GOT3 (cell line): Measurements from ENCODE around the gene AGAP1.

ENCODE experiments used
- DNase-seq: peaks from one replicate; lab custom pipeline; 2025; ENCODE audit warnings: mixed read lengths; lab: John Stamatoyannopoulos, UW

AGAP1 gene

GRCh38 chr2:235849489-235849888 is 355.6 kb downstream of the AGAP1 start:
- DNase-seq = no peak

DNA sequence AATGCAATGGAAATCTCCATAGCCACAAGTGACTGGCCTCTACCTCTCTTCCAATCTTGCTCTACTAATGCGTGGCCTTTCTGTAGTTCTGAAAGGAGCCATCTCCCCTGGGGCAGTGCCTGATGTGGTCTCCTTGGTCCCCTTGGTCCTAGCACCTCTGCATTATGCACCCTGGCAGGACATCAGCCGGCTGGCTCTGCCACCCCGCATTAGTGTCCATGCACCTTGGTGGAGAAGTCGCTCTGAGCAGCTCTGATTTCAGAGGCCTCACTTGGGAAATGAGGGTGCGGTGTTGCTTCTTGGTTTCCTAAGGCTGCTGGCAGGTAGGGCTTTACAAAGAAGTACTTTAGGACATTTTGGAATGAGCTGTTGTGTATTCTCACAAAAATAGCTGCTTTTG is 356.4 kb downstream of the AGAP1 start:
- no peak for DNase-seq

- DNase-seq = no peak
These were observed 357.1 kb downstream of the AGAP1 start for GRCh38 chr2:235850771-235851551.

DNA sequence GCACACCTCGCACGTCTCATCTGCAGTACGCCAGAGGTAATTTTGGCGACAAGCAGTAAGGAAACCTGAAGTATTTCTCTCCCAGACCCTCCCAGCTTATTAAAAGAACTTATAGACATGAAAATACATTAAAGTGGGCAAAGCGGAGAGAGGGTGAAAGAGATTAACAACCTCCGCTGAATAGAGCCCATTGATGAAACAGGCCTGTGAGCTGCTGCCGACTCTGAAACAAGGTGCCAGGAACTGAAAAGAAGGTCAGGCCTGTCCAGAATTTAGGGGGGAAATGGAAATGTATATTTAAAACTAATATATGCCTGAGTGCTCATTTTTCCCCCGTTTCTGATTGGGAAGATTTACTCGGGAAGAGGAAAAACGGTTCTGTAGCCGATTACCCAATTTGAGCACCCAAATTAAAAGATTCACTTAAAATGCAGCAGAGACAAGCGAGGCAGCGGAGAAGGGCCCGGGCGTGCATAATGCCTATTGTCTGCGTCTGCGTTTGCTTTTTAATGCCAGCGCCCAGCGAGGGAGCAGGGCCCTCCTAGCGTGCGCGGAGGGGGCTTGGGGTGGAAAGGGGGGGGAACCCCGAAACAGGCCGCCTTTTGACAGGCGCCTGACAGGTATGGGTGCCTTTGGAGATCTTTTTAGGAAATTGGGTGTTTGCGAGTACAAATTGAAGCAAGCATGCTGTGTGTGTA is 358.1 kb downstream of the AGAP1 start:
- no peak for DNase-seq

GRCh38 chr2:235852526-235852920 is 358.7 kb downstream of the AGAP1 start:
- DNase-seq = no peak

DNA sequence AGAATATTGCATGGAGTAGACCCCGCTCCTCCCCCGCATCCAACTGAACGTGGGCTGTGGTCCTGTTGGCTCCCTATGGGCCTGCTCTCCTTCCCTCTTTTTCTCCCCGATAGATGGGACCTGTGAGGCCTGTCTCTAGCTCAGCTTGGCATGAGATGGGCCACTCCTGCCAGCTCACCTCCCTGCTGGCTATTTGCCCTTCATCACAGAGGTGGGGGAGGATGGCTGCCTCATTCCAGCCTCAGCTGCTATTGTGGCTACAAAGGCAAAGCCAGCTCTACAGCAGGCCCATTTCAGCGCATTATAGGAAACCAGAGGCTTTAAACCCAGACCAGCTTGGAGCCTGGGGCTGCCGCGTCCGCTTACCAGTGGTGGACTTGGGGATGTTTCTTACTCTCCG is 360.4 kb downstream of the AGAP1 start:
- no peak for DNase-seq

DNA sequence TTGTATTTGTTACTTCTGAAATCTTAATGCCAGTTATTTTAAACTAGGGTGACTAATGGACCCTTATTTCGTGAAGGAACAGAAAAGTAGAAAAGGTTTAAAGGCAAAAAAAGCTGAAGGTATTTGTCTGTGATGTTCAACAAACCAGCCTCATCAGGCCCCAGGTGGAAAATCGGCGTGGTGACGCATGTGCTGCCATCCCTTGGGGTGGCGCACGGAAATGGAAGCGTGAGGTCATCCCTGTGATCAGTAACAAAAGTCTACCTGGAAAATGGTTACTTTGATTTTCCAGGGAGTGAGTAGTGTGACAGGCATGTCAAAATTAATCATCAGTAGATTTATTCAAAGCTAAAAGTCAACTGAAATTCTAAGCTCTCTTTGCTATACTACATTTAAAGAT is 361.2 kb downstream of the AGAP1 start:
- no peak for DNase-seq

GRCh38 chr2:235856151-235856854 is 362.5 kb downstream of the AGAP1 start:
- DNase-seq = no peak

- DNase-seq = no peak
These were observed 363.8 kb downstream of the AGAP1 start for GRCh38 chr2:235857598-235857997.

GRCh38 chr2:235858881-235859280 is 365.0 kb downstream of the AGAP1 start:
- DNase-seq = no peak

DNA sequence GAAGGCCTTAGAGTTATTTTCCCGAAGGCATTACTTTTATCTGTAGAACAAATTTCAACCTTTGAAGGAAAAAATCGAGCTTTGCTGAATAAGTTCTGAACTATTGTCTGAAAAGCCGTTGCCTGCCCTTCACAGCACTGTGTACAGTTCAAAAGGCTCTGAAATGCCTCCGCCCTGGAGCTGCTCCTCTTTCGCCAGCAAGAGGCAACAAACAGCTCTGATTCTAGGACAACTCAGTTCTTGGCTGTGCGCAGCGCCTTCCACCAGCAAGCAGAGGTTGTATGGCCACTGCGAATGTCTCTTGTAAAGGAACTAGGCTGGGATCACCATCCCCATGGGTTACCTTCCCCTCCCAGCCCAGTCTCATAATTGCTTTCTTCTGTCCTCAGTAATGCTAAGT is 365.8 kb downstream of the AGAP1 start:
- no peak for DNase-seq

DNA sequence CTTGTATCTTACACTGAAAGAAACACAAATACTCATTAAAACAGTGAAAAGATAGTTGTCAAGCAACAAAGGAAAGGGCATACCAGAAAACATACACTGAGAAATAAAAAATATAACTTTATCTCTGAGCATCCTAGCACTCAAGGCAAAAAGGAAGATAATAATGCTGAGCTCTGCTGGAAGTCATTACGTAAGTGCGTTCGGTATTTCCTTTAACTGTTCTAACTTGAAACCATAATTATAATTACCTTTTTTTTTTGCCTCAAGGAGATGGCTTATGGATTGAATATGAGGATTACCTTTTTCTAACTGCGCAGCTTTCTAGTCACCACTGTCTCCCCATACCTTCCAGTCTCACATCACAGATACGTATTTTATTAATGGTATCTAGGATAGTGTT is 366.3 kb downstream of the AGAP1 start:
- no peak for DNase-seq

- no peak for DNase-seq
These were observed 367.0 kb downstream of the AGAP1 start for GRCh38 chr2:235860871-235861270.

DNA sequence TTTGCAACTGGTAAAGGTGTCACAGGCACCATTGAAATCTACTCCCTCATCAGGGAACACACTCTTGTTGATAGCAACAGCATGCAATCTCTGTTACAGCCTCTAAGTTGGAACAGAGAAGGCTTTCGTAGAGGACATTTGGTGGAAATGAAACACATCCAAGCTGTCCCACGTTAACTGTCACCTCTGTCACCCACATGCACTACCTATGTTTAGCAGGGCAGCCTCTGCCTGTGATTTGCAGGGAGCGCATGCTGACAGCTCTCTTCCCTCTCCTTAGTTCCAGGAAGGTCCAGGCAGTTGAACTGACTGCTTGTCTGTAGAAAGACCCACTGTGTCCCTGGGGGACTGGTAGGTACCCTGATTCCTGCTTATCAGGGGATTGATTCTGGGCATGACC is 367.5 kb downstream of the AGAP1 start:
- no peak for DNase-seq

GRCh38 chr2:235863414-235863813 is 369.6 kb downstream of the AGAP1 start:
- no peak for DNase-seq

DNA sequence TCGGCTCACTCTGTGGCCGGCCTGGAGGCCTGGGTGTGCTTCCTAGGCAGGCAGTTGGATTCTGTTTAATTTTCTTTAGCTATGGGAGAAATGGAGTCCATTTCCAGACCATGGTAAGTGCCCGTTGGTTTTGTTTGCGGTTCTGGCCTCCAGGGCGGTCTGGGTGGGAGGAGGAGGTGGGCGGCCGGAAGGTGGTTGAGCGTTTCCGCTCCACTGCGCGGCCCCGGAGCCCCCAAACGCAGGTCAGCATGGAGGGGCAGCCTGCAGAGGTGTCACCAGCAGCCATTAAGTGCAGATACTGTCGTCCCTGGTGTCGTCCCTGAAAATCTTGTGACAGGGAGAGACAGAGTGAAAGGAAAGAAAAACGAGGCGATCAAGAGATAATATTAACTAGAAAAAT is 370.5 kb downstream of the AGAP1 start:
- no peak for DNase-seq

DNA sequence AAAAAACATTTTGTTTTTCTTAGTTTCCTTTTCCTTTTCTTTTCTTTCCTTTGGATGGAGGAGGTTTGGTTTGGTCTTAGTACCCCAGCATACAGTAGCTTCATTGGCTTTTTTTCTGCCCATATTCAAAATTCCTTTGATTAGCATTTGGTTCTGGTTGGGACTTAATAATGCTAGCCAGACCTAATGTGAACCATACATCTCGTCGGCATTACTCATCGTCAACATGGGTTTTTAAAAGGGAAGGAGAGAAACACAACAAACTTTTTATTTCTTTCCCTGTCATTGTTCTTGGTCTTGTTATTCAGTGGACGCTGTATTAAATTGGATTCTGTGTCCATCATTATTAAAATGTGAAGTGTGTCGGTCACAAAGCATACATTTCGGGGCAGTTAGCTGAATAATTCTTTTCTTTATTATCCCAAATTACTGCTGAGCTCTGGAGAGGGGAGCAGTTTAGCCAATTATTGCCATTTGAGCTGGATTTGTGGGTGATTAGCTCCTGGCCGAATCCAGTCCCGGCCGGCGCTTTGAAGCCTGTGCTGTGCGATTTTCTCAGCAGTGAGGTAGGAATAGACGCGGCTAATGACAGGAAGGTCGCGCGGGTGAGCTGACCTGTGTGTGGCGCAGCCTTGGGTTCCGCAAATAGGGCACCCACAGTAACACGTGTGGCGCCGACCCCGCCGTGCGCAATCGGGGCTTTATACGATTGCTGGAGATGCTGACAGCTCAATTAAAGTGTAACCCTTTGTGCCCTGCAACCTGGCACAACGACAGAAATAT is 371.1 kb downstream of the AGAP1 start:
- DNase-seq = no peak

DNA sequence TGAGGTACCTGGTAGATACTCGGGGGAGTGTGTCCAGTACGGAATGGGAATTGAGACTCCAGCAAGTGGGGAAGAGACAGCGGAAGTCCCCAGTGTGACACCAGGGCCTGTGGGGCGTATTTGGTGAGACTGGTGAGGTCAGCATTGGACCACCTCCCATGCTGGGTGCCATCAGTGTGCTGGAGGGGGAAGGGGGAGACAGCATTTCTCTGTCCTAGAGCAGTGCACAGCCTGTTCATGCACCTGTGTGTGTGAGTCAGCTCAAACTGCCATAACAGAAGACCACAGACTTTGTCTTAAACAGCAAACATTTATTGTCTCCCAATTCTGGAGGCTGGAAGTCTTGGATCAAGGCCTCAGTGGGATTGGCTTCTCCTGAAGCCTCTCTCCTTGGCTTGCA is 372.5 kb downstream of the AGAP1 start:
- DNase-seq = no peak

DNA sequence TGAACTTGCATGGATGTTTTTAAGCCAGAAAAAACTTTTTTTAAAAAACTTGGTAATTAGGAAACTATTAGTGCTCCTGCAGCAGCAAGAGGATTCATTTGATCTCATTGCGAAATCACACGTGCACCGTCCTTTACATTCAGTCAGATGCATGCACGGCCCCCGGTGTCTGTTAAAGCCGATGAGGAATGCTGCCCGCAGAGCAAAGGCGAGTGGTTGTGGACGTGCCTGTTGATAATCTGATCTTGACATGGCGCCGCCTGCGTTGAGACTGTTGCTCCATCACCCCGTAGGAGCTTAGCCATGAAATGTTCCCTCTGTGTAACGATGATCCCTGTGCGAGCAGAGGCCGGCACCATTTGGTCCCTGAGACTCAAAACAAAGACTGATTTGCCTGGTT is 374.4 kb downstream of the AGAP1 start:
- no peak for DNase-seq

GRCh38 chr2:235868645-235869044 is 374.8 kb downstream of the AGAP1 start:
- no peak for DNase-seq

- DNase-seq = no peak
These were observed 376.7 kb downstream of the AGAP1 start for GRCh38 chr2:235870515-235870914.

- DNase-seq = no peak
These were observed 382.3 kb downstream of the AGAP1 start for GRCh38 chr2:235876099-235876679.
